ENCODE results near the gene PEX14. TPM values are rescaled to one million over a fixed set of nuclear protein-coding genes. Genes with fewer than 3 reads are reported as not detected.
A peak's percentile ranks its signal among the peaks of the same experiment; 100 is the strongest.
"Not testable (repeated sequence)": the region's sequence is repeated elsewhere in the genome, so short reads cannot be mapped to it uniquely, and the experiment has no call there.

Gene PEX14
- total RNA-seq, 2 donors from 2014 or later = 16.0 TPM

GRCh38 chr1:10459184-10459583 lies 15.6 kb upstream of the PEX14 start:
- Mint-ChIP-seq H3K27ac (no peak overlapping the region), H3K4me3 (no peak overlapping the region), H3K4me1 (no peaks in the 10 kb centered on the region), H3K36me3 (ENCODE audit: low read depth) (no peaks in the 10 kb centered on the region), H3K27me3 (no peaks in the 10 kb centered on the region)
- DNase-seq (no peak), ATAC-seq (no peak)
- H3K9me3 ChIP-seq (ENCODE audit: control insufficient read depth, low read length, poor library complexity, severe bottlenecking) = no peaks in the 10 kb centered on the region

GRCh38 chr1:10467078-10467477 lies 7.7 kb upstream of the PEX14 start:
- Mint-ChIP-seq H3K36me3 (ENCODE audit: low read depth) (peaks cover 2% of the 10 kb centered on the region), H3K27me3 (no peaks in the 10 kb centered on the region), H3K27ac (no peak overlapping the region), H3K4me3 (no peak overlapping the region), H3K4me1 (peaks cover 7% of the 10 kb centered on the region)
- DNase-seq (no peak), ATAC-seq (no peak)
- no peaks in the 10 kb centered on the region for H3K9me3 ChIP-seq (ENCODE audit: control insufficient read depth, low read length, poor library complexity, severe bottlenecking)

- peaks cover 2% of the 10 kb centered on the region for H3K36me3 Mint-ChIP-seq (ENCODE audit: low read depth)
Observed at GRCh38 chr1:10470043-10470442, 4.7 kb upstream of the PEX14 start.

GRCh38 chr1:10471411-10472219 lies 3.1 kb upstream of the PEX14 start:
- peaks cover 2% of the 10 kb centered on the region for H3K36me3 Mint-ChIP-seq (ENCODE audit: low read depth)
- H3K27ac Mint-ChIP-seq = peak overlapping the region; percentile 67
- H3K27me3 Mint-ChIP-seq = no peaks in the 10 kb centered on the region
- H3K9me3 ChIP-seq (ENCODE audit: control insufficient read depth, low read length, poor library complexity, severe bottlenecking) = no peaks in the 10 kb centered on the region
- no peak for DNase-seq
- peak overlapping the region; percentile 97 for H3K4me3 Mint-ChIP-seq
- H3K4me1 Mint-ChIP-seq = peaks cover 27% of the 10 kb centered on the region
- no peak for ATAC-seq

More at GRCh38 chr1:10470043-10470442, 4.7 kb upstream of the PEX14 start:
- no peaks in the 10 kb centered on the region for H3K9me3 ChIP-seq (ENCODE audit: control insufficient read depth, low read length, poor library complexity, severe bottlenecking)
- Mint-ChIP-seq H3K4me3 (no peak overlapping the region), H3K27me3 (no peaks in the 10 kb centered on the region), H3K4me1 (peaks cover 14% of the 10 kb centered on the region), H3K27ac (no peak overlapping the region)
- ATAC-seq (no peak), DNase-seq (no peak)

GRCh38 chr1:10472220-10473144 lies 2.3 kb upstream of the PEX14 start, which contains the start of gene DFFA:
Gene DFFA (minus strand): TSS chr1:10472529. CDS start chr1:10472458, 71 bp downstream.
- peaks cover 2% of the 10 kb centered on the region for H3K36me3 Mint-ChIP-seq (ENCODE audit: low read depth)
- H3K4me1 Mint-ChIP-seq = peaks cover 28% of the 10 kb centered on the region
- DNase-seq (peak; percentile 76 to 81 (median 78)), ATAC-seq (peak; percentile 87)
- H3K4me3 Mint-ChIP-seq = peak within 1 kb of the TSS; percentile 97
- peak within 1 kb of the TSS; percentile 67 for H3K27ac Mint-ChIP-seq
- H3K27me3 Mint-ChIP-seq = no peaks in the 10 kb centered on the region
- H3K9me3 ChIP-seq (ENCODE audit: control insufficient read depth, low read length, poor library complexity, severe bottlenecking) = no peaks in the 10 kb centered on the region

GRCh38 chr1:10473145-10473765 lies 1.5 kb upstream of the PEX14 start:
- DNase-seq (no peak), ATAC-seq (no peak)
- Mint-ChIP-seq H3K36me3 (ENCODE audit: low read depth) (no peaks in the 10 kb centered on the region), H3K27ac (no peak overlapping the region), H3K27me3 (no peaks in the 10 kb centered on the region), H3K4me1 (peaks cover 27% of the 10 kb centered on the region), H3K4me3 (no peak overlapping the region)
- H3K9me3 ChIP-seq (ENCODE audit: control insufficient read depth, low read length, poor library complexity, severe bottlenecking) = no peaks in the 10 kb centered on the region

GRCh38 chr1:10474309-10474612 lies 489 bp upstream of the PEX14 start:
- not testable (repeated sequence) for H3K9me3 ChIP-seq (ENCODE audit: control insufficient read depth, low read length, poor library complexity, severe bottlenecking); H3K27me3 Mint-ChIP-seq; ATAC-seq; H3K36me3 Mint-ChIP-seq (ENCODE audit: low read depth); DNase-seq
- peak overlapping the region; percentile 96 for H3K4me3 Mint-ChIP-seq
- peak overlapping the region; percentile 92 for H3K27ac Mint-ChIP-seq
- H3K4me1 Mint-ChIP-seq = peaks cover 27% of the 10 kb centered on the region

- Mint-ChIP-seq H3K36me3 (ENCODE audit: low read depth) (no peaks in the 10 kb centered on the region), H3K4me1 (peaks cover 30% of the 10 kb centered on the region), H3K27ac (peak overlapping the region; percentile 92), H3K27me3 (no peaks in the 10 kb centered on the region), H3K4me3 (peak overlapping the region; percentile 96)
- ATAC-seq (no peak), DNase-seq (no peak)
- no peaks in the 10 kb centered on the region for H3K9me3 ChIP-seq (ENCODE audit: control insufficient read depth, low read length, poor library complexity, severe bottlenecking)
Observed at GRCh38 chr1:10475510-10475909, 760 bp downstream of the PEX14 start.

GRCh38 chr1:10479296-10479695 lies 4.5 kb downstream of the PEX14 start:
- H3K4me3 Mint-ChIP-seq = no peak overlapping the region
- peaks cover 23% of the 10 kb centered on the region for H3K4me1 Mint-ChIP-seq
- peak overlapping the region; percentile 53 for H3K27ac Mint-ChIP-seq
- no peaks in the 10 kb centered on the region for H3K9me3 ChIP-seq (ENCODE audit: control insufficient read depth, low read length, poor library complexity, severe bottlenecking)
- no peaks in the 10 kb centered on the region for H3K27me3 Mint-ChIP-seq
- no peaks in the 10 kb centered on the region for H3K36me3 Mint-ChIP-seq (ENCODE audit: low read depth)
- DNase-seq = no peak
- ATAC-seq = no peak

- no peak overlapping the region for H3K4me3 Mint-ChIP-seq
- H3K27ac Mint-ChIP-seq = peak overlapping the region; percentile 65
- H3K27me3 Mint-ChIP-seq = no peaks in the 10 kb centered on the region
- no peaks in the 10 kb centered on the region for H3K9me3 ChIP-seq (ENCODE audit: control insufficient read depth, low read length, poor library complexity, severe bottlenecking)
- H3K36me3 Mint-ChIP-seq (ENCODE audit: low read depth) = peaks cover 3% of the 10 kb centered on the region
- ATAC-seq (no peak), DNase-seq (no peak)
- H3K4me1 Mint-ChIP-seq = peaks cover 24% of the 10 kb centered on the region
Observed at GRCh38 chr1:10480614-10481013, 5.9 kb downstream of the PEX14 start.

GRCh38 chr1:10484521-10484920 lies 9.8 kb downstream of the PEX14 start:
- Mint-ChIP-seq H3K27ac (no peak overlapping the region), H3K4me3 (no peak overlapping the region), H3K4me1 (peaks cover 14% of the 10 kb centered on the region), H3K27me3 (no peaks in the 10 kb centered on the region), H3K36me3 (ENCODE audit: low read depth) (peaks cover 3% of the 10 kb centered on the region)
- DNase-seq = no peak
- no peaks in the 10 kb centered on the region for H3K9me3 ChIP-seq (ENCODE audit: control insufficient read depth, low read length, poor library complexity, severe bottlenecking)
- no peak for ATAC-seq

- ATAC-seq (no peak), DNase-seq (no peak)
- H3K27me3 Mint-ChIP-seq = no peaks in the 10 kb centered on the region
- peaks cover 23% of the 10 kb centered on the region for H3K4me1 Mint-ChIP-seq
- peaks cover 3% of the 10 kb centered on the region for H3K36me3 Mint-ChIP-seq (ENCODE audit: low read depth)
- no peak overlapping the region for H3K4me3 Mint-ChIP-seq
- H3K9me3 ChIP-seq (ENCODE audit: control insufficient read depth, low read length, poor library complexity, severe bottlenecking) = no peaks in the 10 kb centered on the region
- H3K27ac Mint-ChIP-seq = peak overlapping the region; percentile 9
Observed at GRCh38 chr1:10489291-10490055, 14.7 kb downstream of the PEX14 start.

Data from T-helper 17 cell (primary cell).